OCI-LY3 (cell line): ENCODE measurements around the gene AKIP1.

Source experiments
- H2AFZ ChIP-seq: fragments of 200-600, 300-600 bp; shearing (Covaris generic); 2 replicates; pipeline ENCODE4 v1.6.0; 2014; ENCODE audit warnings: antibody characterized with exemption, low read depth, low read length
- H3K27ac ChIP-seq: fragments of 200-600, 300-600 bp; sonication (generic); 2 replicates; pipeline ENCODE4 v1.5.1; 2014; ENCODE audit warnings: mild to moderate bottlenecking, low read length, moderate library complexity, mixed read lengths
- H3K27me3 ChIP-seq: fragments of 200-600, 300-600 bp; sonication (generic); 2 replicates; pipeline ENCODE4 v1.6.1; 2014; ENCODE audit warnings: low read depth, low read length, mixed read lengths
- H3K36me3 ChIP-seq: fragments of 200-600, 300-600 bp; sonication (generic); replicated peaks from 2 replicates; pipeline ENCODE3; 2014; ENCODE audit warnings: low read depth, low read length, mixed read lengths
- H3K4me1 ChIP-seq: fragments of 300-600, 200-600 bp; sonication (generic); 2 replicates; pipeline ENCODE4 v1.6.1; 2014; ENCODE audit warnings: low read length, mixed read lengths
- H3K4me2 ChIP-seq: fragments of 200-600, 300-600 bp; sonication (generic); 2 replicates; pipeline ENCODE4 v1.6.1; 2014; ENCODE audit warnings: low read length, mixed read lengths
- H3K4me3 ChIP-seq: fragments of 300-600, 200-600 bp; sonication (generic); 2 replicates; pipeline ENCODE4 v1.5.1; 2014; ENCODE audit warnings: antibody characterized with exemption, mild to moderate bottlenecking, low read length, moderate library complexity
- H3K79me2 ChIP-seq: fragments of 300-600, 200-600 bp; shearing (Covaris generic); 2 replicates; pipeline ENCODE4 v1.6.1; 2014; ENCODE audit warnings: mild to moderate bottlenecking, low read length, mixed read lengths
- H3K9ac ChIP-seq: fragments of 300-600, 200-600 bp; shearing (Covaris generic); 2 replicates; pipeline ENCODE4 v1.6.0; 2014; ENCODE audit warnings: mild to moderate bottlenecking, low read length, moderate library complexity
- H3K9me3 ChIP-seq: fragments of 200-600, 300-600 bp; shearing (Covaris generic); 2 replicates; pipeline ENCODE4 v1.6.1; 2014; ENCODE audit warnings: low read length, mixed read lengths; ENCODE audit not compliant: insufficient read depth
- H4K20me1 ChIP-seq: fragments of 200-600, 300-600 bp; sonication (generic); 2 replicates; pipeline ENCODE4 v1.6.1; 2016; ENCODE audit warnings: low read length, mixed read lengths; ENCODE audit not compliant: insufficient read depth
- EZH2phosphoT487 ChIP-seq: fragments of 200-600 bp; shearing (Covaris generic); IDR thresholded peaks from 2 replicates; pipeline ENCODE4 v1.6.1; 2018; ENCODE audit warnings: antibody characterized with exemption, mixed run types, low read depth
- TF ChIP-seq, protein P1 (sequence below): fragments of 200-600, 300-600 bp; sonication (generic); IDR thresholded peaks from 2 replicates; pipeline ENCODE4 v1.5.1; 2014; ENCODE audit warnings: antibody characterized with exemption, low read length, low read depth

The AKIP1 gene

DNA sequence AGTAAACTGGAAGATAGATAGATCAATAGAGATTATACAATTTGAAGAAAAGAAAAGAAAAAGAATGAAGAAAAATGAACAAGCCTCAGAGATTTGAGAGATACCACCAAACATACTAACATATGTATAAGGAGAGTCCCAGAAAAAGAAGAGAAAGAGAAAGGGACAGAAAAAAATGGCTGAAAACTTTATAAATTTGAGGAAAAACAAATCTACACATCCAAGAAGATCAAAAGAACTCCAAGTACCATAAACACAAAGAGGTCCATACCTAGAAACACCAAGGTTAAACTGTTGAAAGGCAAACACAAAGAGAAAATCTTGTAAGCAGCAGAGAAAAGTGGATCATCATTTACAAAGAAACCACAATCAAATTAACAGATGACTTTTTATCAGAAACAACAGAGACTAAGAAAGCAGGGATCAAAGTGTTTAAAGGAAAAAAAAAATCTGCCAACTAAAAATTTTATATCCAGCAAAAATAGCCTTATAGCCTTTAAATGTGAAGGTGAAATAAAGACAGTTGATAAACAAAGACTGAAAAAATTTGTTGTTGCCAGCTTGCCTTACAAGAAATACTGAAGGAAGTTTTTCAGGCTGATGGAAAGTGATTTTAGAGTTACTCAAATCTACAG lies 11.8 kb upstream of the AKIP1 start:
- TF ChIP-seq EZH2phosphoT487, result no peak
- TF ChIP-seq, protein P1, sequence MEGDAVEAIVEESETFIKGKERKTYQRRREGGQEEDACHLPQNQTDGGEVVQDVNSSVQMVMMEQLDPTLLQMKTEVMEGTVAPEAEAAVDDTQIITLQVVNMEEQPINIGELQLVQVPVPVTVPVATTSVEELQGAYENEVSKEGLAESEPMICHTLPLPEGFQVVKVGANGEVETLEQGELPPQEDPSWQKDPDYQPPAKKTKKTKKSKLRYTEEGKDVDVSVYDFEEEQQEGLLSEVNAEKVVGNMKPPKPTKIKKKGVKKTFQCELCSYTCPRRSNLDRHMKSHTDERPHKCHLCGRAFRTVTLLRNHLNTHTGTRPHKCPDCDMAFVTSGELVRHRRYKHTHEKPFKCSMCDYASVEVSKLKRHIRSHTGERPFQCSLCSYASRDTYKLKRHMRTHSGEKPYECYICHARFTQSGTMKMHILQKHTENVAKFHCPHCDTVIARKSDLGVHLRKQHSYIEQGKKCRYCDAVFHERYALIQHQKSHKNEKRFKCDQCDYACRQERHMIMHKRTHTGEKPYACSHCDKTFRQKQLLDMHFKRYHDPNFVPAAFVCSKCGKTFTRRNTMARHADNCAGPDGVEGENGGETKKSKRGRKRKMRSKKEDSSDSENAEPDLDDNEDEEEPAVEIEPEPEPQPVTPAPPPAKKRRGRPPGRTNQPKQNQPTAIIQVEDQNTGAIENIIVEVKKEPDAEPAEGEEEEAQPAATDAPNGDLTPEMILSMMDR, result no peak
- H3K27ac ChIP-seq, result no peak overlapping the region
- no peaks in the 10 kb centered on the region for H3K27me3 ChIP-seq
- H3K36me3 ChIP-seq, result no peaks in the 10 kb centered on the region
- no peak overlapping the region for H3K4me3 ChIP-seq
- no peaks in the 10 kb centered on the region for H3K4me1 ChIP-seq
- H3K4me2 ChIP-seq, result no peak overlapping the region
- no peaks in the 10 kb centered on the region for H4K20me1 ChIP-seq
- no peak overlapping the region for H2AFZ ChIP-seq
- H3K9ac ChIP-seq, result no peak overlapping the region
- H3K9me3 ChIP-seq, result peaks cover 13% of the 10 kb centered on the region
- no peaks in the 10 kb centered on the region for H3K79me2 ChIP-seq

DNA sequence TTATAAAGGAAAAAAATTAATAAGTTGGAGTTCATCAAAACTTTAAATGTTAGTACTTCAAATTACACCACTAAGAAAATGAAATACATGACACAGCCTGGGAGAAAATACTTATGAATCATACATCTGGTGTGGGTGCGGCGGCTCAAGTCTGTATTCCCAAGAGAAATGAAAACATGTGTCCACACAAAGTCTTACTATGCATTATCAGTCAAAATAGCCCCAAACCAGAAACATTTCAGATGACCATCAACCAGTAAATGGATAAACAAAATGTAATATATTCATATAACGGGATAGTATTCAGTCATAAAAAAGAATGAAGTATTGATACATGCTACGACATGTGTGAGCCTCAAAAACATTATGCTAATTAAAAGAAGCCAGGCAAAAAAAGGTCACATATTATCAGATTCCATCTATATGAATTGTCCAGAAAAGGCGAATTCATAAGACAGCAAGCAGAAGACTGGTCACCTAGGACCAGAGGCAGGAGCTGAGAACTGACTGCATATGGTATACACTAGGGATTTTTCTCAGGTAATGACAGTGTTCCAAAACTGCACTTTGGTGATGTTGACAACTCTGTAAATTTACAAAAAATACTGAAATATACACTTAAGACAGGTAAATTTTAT lies 5.3 kb upstream of the AKIP1 start:
- H3K4me2 ChIP-seq, result no peak overlapping the region
- H2AFZ ChIP-seq, result no peak overlapping the region
- no peak overlapping the region for H3K9ac ChIP-seq
- H3K4me1 ChIP-seq, result peaks cover 7% of the 10 kb centered on the region; the same call in 1 of the 2 replicates
- H3K9me3 ChIP-seq, result no peaks in the 10 kb centered on the region
- 0 out of 2 replicates have a peak, but pooled peaks cover 5% of the 10 kb centered on the region for H3K27me3 ChIP-seq
- H3K79me2 ChIP-seq, result no peaks in the 10 kb centered on the region
- no peak overlapping the region for H3K27ac ChIP-seq
- H4K20me1 ChIP-seq, result no peaks in the 10 kb centered on the region
- H3K36me3 ChIP-seq, result no peaks in the 10 kb centered on the region
- no peak for TF ChIP-seq EZH2phosphoT487
- TF ChIP-seq, protein P1, result no peak
- no peak overlapping the region for H3K4me3 ChIP-seq

DNA sequence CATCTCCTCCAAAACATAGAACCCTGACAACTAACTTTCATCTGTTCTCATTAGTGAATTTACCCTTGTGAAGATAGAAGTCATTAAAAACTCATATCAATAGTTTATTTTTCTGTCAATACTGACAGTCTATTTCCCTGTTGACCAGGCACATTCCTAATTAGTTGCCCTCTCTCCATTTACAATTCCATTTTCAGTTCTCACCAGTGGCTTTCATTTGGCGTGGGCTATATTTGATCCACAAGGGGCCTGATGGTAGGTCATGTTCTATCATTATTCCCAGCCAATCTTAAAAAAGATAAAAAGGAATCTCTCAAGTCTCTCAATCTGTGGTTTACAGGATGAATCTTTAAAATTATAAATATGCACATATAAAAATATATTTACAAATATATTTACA lies 3.9 kb upstream of the AKIP1 start:
- H3K27ac ChIP-seq, result no peak overlapping the region
- H3K4me1 ChIP-seq, result peaks cover 8% of the 10 kb centered on the region; the same call in 1 of the 2 replicates
- H3K9ac ChIP-seq, result no peak overlapping the region
- H3K27me3 ChIP-seq, result 0 out of 2 replicates have a peak, but pooled peaks cover 5% of the 10 kb centered on the region
- peaks cover 4% of the 10 kb centered on the region; the same call in 1 of the 2 replicates for H3K79me2 ChIP-seq
- H3K9me3 ChIP-seq, result no peaks in the 10 kb centered on the region
- H3K36me3 ChIP-seq, result no peaks in the 10 kb centered on the region
- TF ChIP-seq EZH2phosphoT487, result no peak
- TF ChIP-seq, protein P1, result no peak
- H3K4me3 ChIP-seq, result no peak overlapping the region
- H3K4me2 ChIP-seq, result no peak overlapping the region
- H2AFZ ChIP-seq, result no peak overlapping the region
- no peaks in the 10 kb centered on the region for H4K20me1 ChIP-seq

DNA sequence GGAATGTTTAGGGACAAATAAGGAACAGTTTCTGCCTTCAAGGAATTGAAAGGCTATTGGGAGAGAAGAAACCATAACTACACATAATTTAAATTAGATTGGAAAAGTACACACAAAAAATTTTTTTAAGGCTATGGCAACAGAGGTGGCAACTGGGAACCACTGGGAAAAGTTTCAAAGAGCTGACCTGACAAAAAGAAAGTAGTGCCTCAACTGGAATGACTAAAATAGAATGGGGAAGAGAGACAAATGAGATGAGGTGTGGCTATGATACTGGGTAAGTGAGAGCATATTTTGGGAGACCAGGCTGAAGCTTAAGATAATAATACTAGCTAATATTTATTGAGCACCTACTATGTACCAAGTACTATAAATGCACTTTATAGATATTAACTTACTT lies 2.9 kb upstream of the AKIP1 start:
- no peak for TF ChIP-seq EZH2phosphoT487
- TF ChIP-seq, protein P1, result no peak
- Histone ChIP-seq H4K20me1 (no peaks in the 10 kb centered on the region), H3K9ac (no peak overlapping the region), H3K27ac (no peak overlapping the region), H3K27me3 (0 out of 2 replicates have a peak, but pooled peaks cover 5% of the 10 kb centered on the region), H3K4me3 (no peak overlapping the region), H3K4me2 (no peak overlapping the region), H3K9me3 (no peaks in the 10 kb centered on the region), H3K36me3 (no peaks in the 10 kb centered on the region), H3K79me2 (peaks cover 7% of the 10 kb centered on the region; the same call in 1 of the 2 replicates), H3K4me1 (peaks cover 12% of the 10 kb centered on the region; the same call in 1 of the 2 replicates), H2AFZ (no peak overlapping the region)
